NCI-H1105 (cell line): ENCODE data around the gene DNAJC15.

Experiments
- DNase-seq: peaks from one replicate; lab custom pipeline; 2025; lab: John Stamatoyannopoulos, UW

The DNAJC15 gene

GRCh38 chr13:43085545-43085944, 62.2 kb downstream of the DNAJC15 start:
- DNase-seq = peak; percentile 4

DNA sequence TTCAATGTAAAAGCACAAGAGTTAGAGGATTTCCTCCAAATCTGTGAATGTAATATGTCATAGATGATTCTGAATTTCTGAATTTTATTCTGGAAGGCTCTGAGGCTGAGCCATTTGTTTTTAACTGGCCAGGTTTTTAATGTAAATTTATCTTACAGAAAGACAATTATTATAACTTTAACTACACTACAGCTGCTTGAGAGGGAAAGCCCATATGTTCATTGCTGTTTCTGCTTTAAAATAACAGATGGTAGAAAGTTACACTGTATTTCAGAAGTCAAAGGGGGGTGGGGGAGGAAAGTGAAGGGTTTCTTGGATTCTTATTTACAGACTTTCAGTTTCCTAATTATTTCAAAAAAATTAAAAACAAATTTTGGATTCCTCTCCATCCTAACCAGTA, 62.8 kb downstream of the DNAJC15 start:
- no peak for DNase-seq

DNA sequence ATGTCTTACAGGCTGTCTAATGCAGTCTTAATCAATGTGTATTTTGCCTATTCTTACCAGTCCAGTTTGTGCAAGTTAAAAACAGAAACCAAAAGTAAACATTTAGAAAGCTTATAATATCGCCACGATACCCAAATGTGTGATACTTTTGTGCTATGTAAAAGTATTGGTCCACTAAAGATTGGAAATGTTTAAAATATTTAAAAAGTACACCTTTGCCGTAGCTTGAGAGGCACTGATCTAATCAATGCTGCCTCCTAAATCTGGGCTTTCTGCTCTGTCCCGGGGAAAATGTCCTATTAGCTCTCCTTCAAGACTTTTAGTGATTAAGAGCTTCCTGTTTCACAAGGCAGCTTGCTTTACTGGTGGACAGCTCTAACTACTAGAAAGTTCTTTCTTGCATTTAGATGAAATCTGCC, 64.7 kb downstream of the DNAJC15 start:
- no peak for DNase-seq

- no peak for DNase-seq
Observed at GRCh38 chr13:43089912-43090498, 66.6 kb downstream of the DNAJC15 start.

GRCh38 chr13:43094901-43095300, 71.5 kb downstream of the DNAJC15 start:
- no peak for DNase-seq

- no peak for DNase-seq
Observed at GRCh38 chr13:43095771-43096719, 72.7 kb downstream of the DNAJC15 start.

DNA sequence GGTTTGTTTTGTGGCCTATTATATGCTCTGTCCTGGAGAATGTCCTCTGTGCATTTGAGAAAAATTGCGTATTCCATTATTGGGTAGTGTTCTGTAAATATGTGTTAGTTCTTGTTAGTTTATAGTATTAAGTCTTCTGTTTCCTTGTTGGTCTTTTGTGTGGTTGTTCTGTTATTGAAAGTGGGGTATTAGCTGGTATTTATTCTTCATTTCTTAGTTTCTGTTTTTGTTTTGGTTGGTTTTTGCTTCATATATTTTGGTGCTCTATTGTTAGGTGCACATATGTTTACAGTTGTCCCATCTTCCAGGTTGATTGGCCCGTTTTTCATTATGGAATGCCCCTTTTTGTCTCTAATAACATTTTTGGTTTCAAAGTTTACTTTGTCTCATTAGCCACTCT, 77.3 kb downstream of the DNAJC15 start:
- no peak for DNase-seq

- DNase-seq = no peak
Observed at GRCh38 chr13:43102304-43102703, 78.9 kb downstream of the DNAJC15 start.

- DNase-seq = no peak
Observed at GRCh38 chr13:43107780-43108179, 84.4 kb downstream of the DNAJC15 start.

DNA sequence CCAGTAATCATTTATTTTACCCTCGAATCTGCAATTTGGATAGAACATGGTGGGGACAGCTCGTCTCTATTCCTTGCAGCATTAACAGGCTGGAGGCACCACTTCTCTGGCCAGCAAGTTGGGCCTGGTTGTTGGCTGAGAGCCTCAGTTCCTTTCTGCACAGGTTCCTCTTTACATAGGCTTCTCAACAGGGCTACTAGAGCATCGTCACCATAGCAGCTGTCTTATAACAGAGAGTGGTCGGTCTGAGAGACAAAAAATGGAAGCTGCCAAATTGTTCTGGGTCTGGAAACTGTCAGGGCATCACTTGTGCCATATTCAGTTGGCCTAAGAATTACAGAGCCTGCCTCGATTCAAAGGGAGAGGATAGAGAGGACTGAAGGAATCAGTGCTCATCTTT, 86.7 kb downstream of the DNAJC15 start:
- DNase-seq = no peak

DNA sequence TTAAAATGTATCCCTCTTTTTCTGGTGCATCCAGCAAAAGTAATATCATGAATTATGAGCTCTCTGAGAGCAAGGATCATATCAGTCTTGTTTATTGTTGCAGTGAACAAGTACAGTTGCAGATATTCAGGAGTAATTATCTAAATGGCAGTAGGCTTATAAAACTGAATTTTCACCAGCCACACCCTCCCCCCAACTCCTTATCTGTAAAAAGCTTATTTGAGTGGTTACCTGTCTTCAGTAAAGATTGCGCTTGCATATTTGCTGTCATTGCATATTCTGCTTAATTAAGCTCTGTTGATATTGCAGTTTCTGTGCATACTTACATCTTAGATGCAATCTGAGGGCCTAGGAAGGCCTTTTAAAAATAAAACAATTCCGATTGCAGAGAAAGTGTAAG, 87.3 kb downstream of the DNAJC15 start:
- no peak for DNase-seq

- no peak for DNase-seq
Observed at GRCh38 chr13:43111559-43112400, 88.4 kb downstream of the DNAJC15 start.

- no peak for DNase-seq
Observed at GRCh38 chr13:43113603-43114002, 90.2 kb downstream of the DNAJC15 start.

- DNase-seq = no peak
Observed at GRCh38 chr13:43114504-43114903, 91.1 kb downstream of the DNAJC15 start.

DNA sequence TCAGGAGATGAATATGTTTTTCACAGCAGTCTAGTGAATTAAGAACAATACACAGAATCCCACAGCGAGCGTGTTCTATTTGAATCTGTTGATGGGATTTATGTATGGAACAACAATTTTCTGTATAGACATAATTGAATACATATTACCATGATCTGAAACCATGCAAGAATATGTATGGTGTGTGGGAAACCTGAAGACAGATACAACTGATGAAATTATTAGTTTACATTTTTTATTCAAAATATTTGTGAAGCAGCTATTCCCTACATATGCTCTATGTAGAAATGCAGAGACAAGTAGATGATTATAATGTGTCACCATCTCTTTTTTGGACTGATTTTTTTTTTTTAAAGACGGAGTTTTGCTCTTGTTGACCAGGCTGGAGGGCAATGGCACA, 91.8 kb downstream of the DNAJC15 start:
- DNase-seq = no peak

DNA sequence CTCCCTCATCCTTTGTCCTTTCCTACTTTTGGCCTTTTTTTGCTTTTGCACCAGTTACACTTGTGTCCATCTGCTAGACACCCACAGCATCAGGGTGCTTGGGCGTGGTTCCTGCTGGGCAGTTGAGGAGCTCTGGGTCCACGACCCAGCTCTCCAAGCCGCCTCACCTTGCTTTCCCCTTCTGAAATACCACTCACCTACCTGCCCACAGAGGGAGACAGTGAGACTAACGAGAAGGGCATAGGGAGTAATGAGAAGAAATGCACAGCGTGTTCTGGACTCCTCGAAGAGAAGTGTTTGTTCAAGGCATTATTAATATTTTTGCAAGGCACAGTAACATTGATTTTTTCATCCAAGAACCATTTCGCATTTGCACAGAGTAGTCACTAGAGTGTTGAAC, 92.9 kb downstream of the DNAJC15 start:
- no peak for DNase-seq

GRCh38 chr13:43118521-43118920, 95.1 kb downstream of the DNAJC15 start:
- DNase-seq = no peak

GRCh38 chr13:43119206-43119605, 95.8 kb downstream of the DNAJC15 start:
- no peak for DNase-seq

GRCh38 chr13:43122791-43123190, 99.4 kb downstream of the DNAJC15 start:
- no peak for DNase-seq

DNA sequence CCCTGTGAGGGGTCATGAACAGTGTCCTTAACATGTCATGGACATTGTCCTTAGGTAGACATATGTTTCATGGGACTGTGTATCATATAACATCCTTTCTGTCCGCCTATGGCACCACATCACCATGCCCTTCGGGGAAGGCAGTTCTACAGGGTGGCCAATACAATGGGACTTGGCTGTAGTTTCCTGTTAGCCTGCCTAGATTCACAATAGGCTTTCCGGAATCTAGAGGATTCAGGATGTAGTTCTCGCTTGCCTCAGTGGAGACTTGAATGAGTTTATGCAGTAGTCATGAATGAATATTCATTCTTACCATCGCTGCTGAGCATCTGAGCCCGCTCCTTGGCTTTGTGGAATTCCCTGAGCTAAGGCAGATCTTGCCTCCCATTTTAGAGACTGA, 100.5 kb downstream of the DNAJC15 start:
- DNase-seq = no peak

DNA sequence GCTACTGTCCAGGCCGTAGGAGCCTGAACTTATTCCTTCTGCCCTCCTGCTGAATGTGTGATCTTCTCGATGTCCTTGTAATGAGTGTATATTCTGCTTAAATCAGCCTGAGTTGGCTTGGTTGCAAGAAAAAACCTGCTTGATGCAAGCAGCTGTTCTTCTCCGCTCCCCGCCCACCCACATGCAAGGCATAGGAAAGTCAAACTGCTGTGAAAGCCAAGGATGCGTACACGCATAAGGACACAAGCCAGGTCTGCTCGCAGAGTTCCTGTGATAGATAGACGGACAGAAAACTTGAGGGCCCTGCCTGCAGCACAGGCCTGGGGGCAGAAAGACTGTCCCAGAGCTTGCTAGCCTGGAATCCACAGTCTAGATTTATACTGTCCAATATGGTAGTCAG, 101.1 kb downstream of the DNAJC15 start:
- DNase-seq = no peak

DNA sequence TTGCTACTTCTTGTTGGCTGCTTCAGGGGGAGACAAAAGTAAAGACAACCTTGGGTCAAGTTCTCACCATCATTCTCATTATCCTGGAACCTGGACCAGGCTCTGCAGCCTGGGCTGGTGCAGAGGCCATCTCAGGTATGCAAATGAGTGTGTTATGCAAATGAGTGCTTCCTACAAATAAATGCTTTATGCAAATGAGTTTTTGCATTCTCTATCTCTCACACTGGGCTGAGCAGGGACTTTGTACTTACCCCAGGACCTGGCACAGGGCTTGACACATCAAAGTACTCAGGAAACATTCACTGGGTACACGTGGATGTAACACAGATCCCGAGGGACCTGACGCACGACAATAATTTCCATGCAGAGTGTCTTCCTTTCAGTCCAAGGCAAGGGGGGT, 103.0 kb downstream of the DNAJC15 start:
- no peak for DNase-seq
